HCT116 (cell line): ENCODE measurements around the gene PIBF1. TPM values are rescaled to one million over a fixed set of nuclear protein-coding genes. Genes with fewer than 3 reads are reported as not detected.

Experiments used
- ATAC-seq: fragments of 200-7000 bp; cut with Tn5 transposase; 2 replicates; pipeline ENCODE4 v1.9.1; 2020; ENCODE audit warnings: mild to moderate bottlenecking, moderate library complexity
- BruUV-seq: library from RNA; stranded (reverse); fragments of 400-500 nt; replicated peaks from 2 replicates; lab custom pipeline; 2021; lab: Mats Ljungman, UMichigan
- CTCF ChIA-PET: fragments of 300-600 bp; sonication (Branson Sonifier 250); formaldehyde crosslinking; loops from one replicate; lab custom pipeline; 2021; ENCODE audit warnings: antibody characterized with exemption; lab: Charles Lee
- POLR2A ChIA-PET: fragments of 300-600, 350-600 bp; sonication (Branson Sonifier 250); formaldehyde crosslinking; loops from one replicate; lab custom pipeline; 2021; ENCODE audit warnings: antibody characterized with exemption; lab: Charles Lee
- RAD21 ChIA-PET, 2 experiments: fragments of 300-600 bp; sonication (Branson Sonifier 250); formaldehyde crosslinking; loops; one replicate each; lab custom pipeline; 2023; ENCODE audit warnings: low total read pairs in 2 of 2; ENCODE audit not compliant: uncharacterized antibody in 2 of 2, unreplicated experiment in 2 of 2, low non-redundant PET in 1 of 2; lab: Charles Lee
- DNase-seq: peaks from one replicate; pipeline ENCODE4 v3.0.0-alpha.2; 2010; ENCODE audit warnings: low read depth, low spot score
- H2AFZ ChIP-seq: fragments of 200-600 bp; shearing (Covaris generic), sonication (generic); 2 replicates; pipeline ENCODE4 v1.6.1; 2017; ENCODE audit warnings: low read depth, mixed run types, mixed read lengths, antibody characterized with exemption, low read length; ENCODE audit not compliant: poor library complexity, severe bottlenecking
- H3K27ac ChIP-seq: 2 replicates; pipeline ENCODE4 v1.5.1; 2012; ENCODE audit warnings: low read depth, low read length
- H3K27me3 ChIP-seq: fragments of 200-600 bp; sonication (generic); 2 replicates; pipeline ENCODE4 v1.6.1; 2016; ENCODE audit warnings: mixed run types, low read length, mixed read lengths; ENCODE audit not compliant: insufficient read depth
- H3K36me3 ChIP-seq, 2 experiments: fragments of 200-500 bp in 1 of 2; fragments of 200-600 bp in 1 of 2; sonication (Bioruptor generic) in 1 of 2; sonication (generic) in 1 of 2; 2 replicates each; pipeline versions ENCODE4 v1.5.1 to v1.6.1; 2014 to 2016; ENCODE audit warnings: low read length in 2 of 2, inconsistent platforms in 1 of 2, mixed read lengths in 1 of 2, mixed run types in 1 of 2; ENCODE audit not compliant: insufficient read depth in 2 of 2, control insufficient read depth in 1 of 2
- H3K4me1 ChIP-seq, 2 experiments: fragments of 200-600 bp in 1 of 2; sonication (generic) in 1 of 2; 2 replicates each; pipeline versions ENCODE4 v1.5.1 to v1.6.1; 2012 to 2017; ENCODE audit warnings: low read length in 2 of 2, inconsistent platforms in 1 of 2, mild to moderate bottlenecking in 1 of 2, mixed read lengths in 1 of 2, mixed run types in 1 of 2, moderate library complexity in 1 of 2; ENCODE audit not compliant: insufficient read depth in 2 of 2, control insufficient read depth in 1 of 2
- H3K4me2 ChIP-seq: fragments of 200-600 bp; sonication (generic); 2 replicates; pipeline ENCODE4 v1.6.1; 2017; ENCODE audit warnings: mixed run types, low read length, mixed read lengths
- H3K4me3 ChIP-seq, 2 experiments: fragments of 200-600 bp in 1 of 2; sonication (generic) in 1 of 2; replicated peaks in 1 of 2; 2 replicates each; pipeline ENCODE4 v1.5.1; 2011 to 2016; ENCODE audit warnings: low read length in 2 of 2, control low read depth in 1 of 2, low read depth in 1 of 2, mild to moderate bottlenecking in 1 of 2, mixed read lengths in 1 of 2, mixed run types in 1 of 2
- H3K79me2 ChIP-seq: fragments of 200-600 bp; sonication (generic); 2 replicates; pipeline ENCODE4 v1.6.1; 2017; ENCODE audit warnings: mild to moderate bottlenecking, mixed run types, low read length, moderate library complexity, mixed read lengths; ENCODE audit not compliant: insufficient read depth
- H3K9ac ChIP-seq: fragments of 200-600 bp; sonication (generic); 2 replicates; pipeline ENCODE4 v1.6.1; 2016; ENCODE audit warnings: low read length, mixed read lengths
- H3K9me2 ChIP-seq: fragments of 200-600 bp; sonication (generic), shearing (Covaris generic); 2 replicates; pipeline ENCODE4 v1.6.1; 2017; ENCODE audit warnings: mixed run types, mild to moderate bottlenecking, moderate library complexity; ENCODE audit not compliant: insufficient read depth
- H3K9me3 ChIP-seq, 2 experiments: fragments of 200-500 bp in 1 of 2; fragments of 200-600 bp in 1 of 2; sonication (Bioruptor generic) in 1 of 2; sonication (generic) in 1 of 2; 2 replicates each; pipeline ENCODE4 v1.6.1; 2014 to 2017; ENCODE audit warnings: low read length in 2 of 2, mixed read lengths in 2 of 2, inconsistent platforms in 1 of 2, low read depth in 1 of 2, mild to moderate bottlenecking in 1 of 2, mixed run types in 1 of 2, moderate library complexity in 1 of 2; ENCODE audit not compliant: control insufficient read depth in 1 of 2, insufficient read depth in 1 of 2
- H4K20me1 ChIP-seq: fragments of 200-600 bp; sonication (generic), shearing (Covaris generic); 2 replicates; pipeline ENCODE4 v1.6.1; 2017; ENCODE audit warnings: mixed run types, mild to moderate bottlenecking, moderate library complexity; ENCODE audit not compliant: insufficient read depth
- CEBPB ChIP-seq: IDR thresholded peaks from 2 replicates; pipeline ENCODE4 v1.6.1; 2012; ENCODE audit warnings: low read depth
- CTCF ChIP-seq, 3 experiments: fragments of 200-600 bp in 1 of 3; sonication (generic) in 1 of 3; IDR thresholded peaks in 2 of 3; conservative IDR thresholded peaks in 1 of 3; 2 replicates each; pipeline ENCODE4 v1.5.1; 2012 to 2017; ENCODE audit warnings: low read depth in 2 of 3, low read length in 2 of 3, antibody characterized with exemption in 1 of 3, borderline replicate concordance in 1 of 3, control low read depth in 1 of 3, mild to moderate bottlenecking in 1 of 3, mixed read lengths in 1 of 3, mixed run types in 1 of 3, moderate library complexity in 1 of 3; ENCODE audit not compliant: insufficient read depth in 1 of 3
- ELF1 ChIP-seq: IDR thresholded peaks from 2 replicates; pipeline ENCODE4 v1.6.1; 2012; ENCODE audit warnings: low read depth, borderline replicate concordance
- EZH2phosphoT487 ChIP-seq: fragments of 200-600 bp; IDR thresholded peaks from 2 replicates; pipeline ENCODE4 v1.6.1; 2018; ENCODE audit warnings: antibody characterized with exemption, borderline replicate concordance
- FOSL1 ChIP-seq: IDR thresholded peaks from 2 replicates; pipeline ENCODE4 v1.6.1; 2012; ENCODE audit warnings: low read depth
- JUND ChIP-seq: IDR thresholded peaks from 2 replicates; pipeline ENCODE4 v1.6.1; 2012
- POLR2A ChIP-seq: IDR thresholded peaks from 2 replicates; pipeline ENCODE4 v1.7.0; 2011; ENCODE audit warnings: borderline replicate concordance; ENCODE audit not compliant: insufficient read depth, insufficient read length; ENCODE audit errors: extremely low read depth
- POLR2AphosphoS5 ChIP-seq: IDR thresholded peaks from 2 replicates; pipeline ENCODE4 v1.6.1; 2011; ENCODE audit warnings: mild to moderate bottlenecking, low read depth, low read length, moderate library complexity
- REST ChIP-seq: IDR thresholded peaks from 2 replicates; pipeline ENCODE4 v1.6.1; 2012; ENCODE audit warnings: low read depth
- SP1 ChIP-seq: IDR thresholded peaks from 2 replicates; pipeline ENCODE4 v1.6.1; 2012; ENCODE audit warnings: low read depth
- TCF7L2 ChIP-seq: IDR thresholded peaks from 2 replicates; pipeline ENCODE4 v1.7.0; 2011; ENCODE audit warnings: borderline replicate concordance, inconsistent platforms; ENCODE audit not compliant: insufficient read depth, insufficient read length; ENCODE audit errors: extremely low read depth
- ZFX ChIP-seq: fragments of 450-650 bp; IDR thresholded peaks from 2 replicates; pipeline ENCODE4 v1.6.1; 2017
- intact Hi-C: fragments of 100-400 bp; cut with micrococcal nuclease; formaldehyde crosslinking; loops from 2 replicates; pipeline ENCODE4 v1.10.0; 2022
- total RNA-seq: library from RNA; stranded (reverse); gene quantifications from one replicate; pipeline ENCODE4 v1.2.1, GENCODE V29; 2021; ENCODE audit not compliant: unreplicated experiment

PIBF1 gene
- total RNA-seq, 1 experiment from 2014 or later: 21.1 TPM

- ATAC-seq (no peak), DNase-seq (no peak)
- H3K79me2 ChIP-seq: no peaks in the 10 kb centered on the region
- H3K9me3 ChIP-seq: no peaks in the 10 kb centered on the region
- intact Hi-C loops: no loop called here
- no peak overlapping the region for H3K4me2 ChIP-seq
- no peaks in the 10 kb centered on the region for H3K4me1 ChIP-seq
- H3K9ac ChIP-seq: no peak overlapping the region
- CTCF ChIA-PET: no interaction called here
- H4K20me1 ChIP-seq: no peaks in the 10 kb centered on the region
- no peaks in the 10 kb centered on the region for H3K27me3 ChIP-seq
- H2AFZ ChIP-seq: no peak overlapping the region
- POLR2A ChIA-PET: no interaction called here
- no peaks in the 10 kb centered on the region for H3K36me3 ChIP-seq
- no peak for TF ChIP-seq SP1
- TF ChIP-seq ELF1: no peak
- TF ChIP-seq ZFX: no peak
- no peak for TF ChIP-seq CEBPB
- TF ChIP-seq REST: no peak
- TF ChIP-seq EZH2phosphoT487: no peak
- no peak for TF ChIP-seq POLR2AphosphoS5
- TF ChIP-seq CTCF (IDR thresholded peaks at IDR 0.05 in 2 of 3, conservative IDR thresholded peaks at IDR 0.05 in 1 of 3; ENCODE audit: borderline replicate concordance in 1 of 3, insufficient read depth in 1 of 3, low read depth in 2 of 3, low read length in 2 of 3): no peak
- no peak for TF ChIP-seq FOSL1
- no peak for TF ChIP-seq TCF7L2
- TF ChIP-seq POLR2A: no peak
- no peak for TF ChIP-seq JUND
- no peak overlapping the region for H3K4me3 ChIP-seq
- H3K9me2 ChIP-seq: no peaks in the 10 kb centered on the region
- H3K27ac ChIP-seq: no peak overlapping the region
- no TSS peak for BruUV-seq
- RAD21 ChIA-PET: no interaction called here
Measured at GRCh38 chr13:73025217-73026012, 243.5 kb downstream of the PIBF1 start.
